ENCODE data around the gene NPAS1.

NPAS1 gene

GRCh38 chr19:47058621-47059022 is 39.0 kb downstream of the NPAS1 start:
- DNase-seq (ENCODE audit: low read depth) = no peak
- no peak for TF ChIP-seq CTCF (conservative IDR thresholded peaks at IDR 0.05; ENCODE audit: control insufficient read depth, insufficient read depth, low read depth, low read length)
- H3K4me3 ChIP-seq (ENCODE audit: control insufficient read depth, low read depth, low read length) = no peak overlapping the region

GRCh38 chr19:47063874-47064273 is 44.2 kb downstream of the NPAS1 start:
- TF ChIP-seq CTCF (conservative IDR thresholded peaks at IDR 0.05; ENCODE audit: control insufficient read depth, insufficient read depth, low read depth, low read length) = no peak
- DNase-seq (ENCODE audit: low read depth) = no peak
- H3K4me3 ChIP-seq (ENCODE audit: control insufficient read depth, low read depth, low read length) = no peak overlapping the region

- H3K4me3 ChIP-seq (ENCODE audit: control insufficient read depth, low read depth, low read length) = no peak overlapping the region
- no peak for DNase-seq (ENCODE audit: low read depth)
- no peak for TF ChIP-seq CTCF (conservative IDR thresholded peaks at IDR 0.05; ENCODE audit: control insufficient read depth, insufficient read depth, low read depth, low read length)
Observed at GRCh38 chr19:47065242-47065641, 45.6 kb downstream of the NPAS1 start.

- no peak for DNase-seq (ENCODE audit: low read depth)
- no peak for TF ChIP-seq CTCF (conservative IDR thresholded peaks at IDR 0.05; ENCODE audit: control insufficient read depth, insufficient read depth, low read depth, low read length)
- no peak overlapping the region for H3K4me3 ChIP-seq (ENCODE audit: control insufficient read depth, low read depth, low read length)
Observed at GRCh38 chr19:47066376-47067214, 47.0 kb downstream of the NPAS1 start.

GRCh38 chr19:47067215-47067847 is 47.7 kb downstream of the NPAS1 start:
- no peak for DNase-seq (ENCODE audit: low read depth)
- no peak overlapping the region for H3K4me3 ChIP-seq (ENCODE audit: control insufficient read depth, low read depth, low read length)
- TF ChIP-seq CTCF (conservative IDR thresholded peaks at IDR 0.05; ENCODE audit: control insufficient read depth, insufficient read depth, low read depth, low read length) = no peak

GRCh38 chr19:47068246-47068645 is 48.6 kb downstream of the NPAS1 start:
- no peak overlapping the region for H3K4me3 ChIP-seq (ENCODE audit: control insufficient read depth, low read depth, low read length)
- DNase-seq (ENCODE audit: low read depth) = no peak
- no peak for TF ChIP-seq CTCF (conservative IDR thresholded peaks at IDR 0.05; ENCODE audit: control insufficient read depth, insufficient read depth, low read depth, low read length)

Data from fibroblast of mammary gland (primary cell).